GM15510 (cell line): Measurements from ENCODE around the gene N4BP2L2.

Source experiments
- POLR2A ChIP-seq: IDR thresholded peaks from 3 replicates; pipeline ENCODE4 v1.6.1; 2011; ENCODE audit warnings: borderline replicate concordance; ENCODE audit not compliant: insufficient read length; ENCODE audit errors: extremely low read depth

Gene N4BP2L2

GRCh38 chr13:32427852-32428580, 110.6 kb downstream of the N4BP2L2 start, which contains the start of gene N4BP2L1:
Gene N4BP2L1, minus strand, starts transcription at chr13:32428130. Its CDS starts 48 bp downstream, at chr13:32428082.
- TF ChIP-seq POLR2A: peak; percentile 91

DNA sequence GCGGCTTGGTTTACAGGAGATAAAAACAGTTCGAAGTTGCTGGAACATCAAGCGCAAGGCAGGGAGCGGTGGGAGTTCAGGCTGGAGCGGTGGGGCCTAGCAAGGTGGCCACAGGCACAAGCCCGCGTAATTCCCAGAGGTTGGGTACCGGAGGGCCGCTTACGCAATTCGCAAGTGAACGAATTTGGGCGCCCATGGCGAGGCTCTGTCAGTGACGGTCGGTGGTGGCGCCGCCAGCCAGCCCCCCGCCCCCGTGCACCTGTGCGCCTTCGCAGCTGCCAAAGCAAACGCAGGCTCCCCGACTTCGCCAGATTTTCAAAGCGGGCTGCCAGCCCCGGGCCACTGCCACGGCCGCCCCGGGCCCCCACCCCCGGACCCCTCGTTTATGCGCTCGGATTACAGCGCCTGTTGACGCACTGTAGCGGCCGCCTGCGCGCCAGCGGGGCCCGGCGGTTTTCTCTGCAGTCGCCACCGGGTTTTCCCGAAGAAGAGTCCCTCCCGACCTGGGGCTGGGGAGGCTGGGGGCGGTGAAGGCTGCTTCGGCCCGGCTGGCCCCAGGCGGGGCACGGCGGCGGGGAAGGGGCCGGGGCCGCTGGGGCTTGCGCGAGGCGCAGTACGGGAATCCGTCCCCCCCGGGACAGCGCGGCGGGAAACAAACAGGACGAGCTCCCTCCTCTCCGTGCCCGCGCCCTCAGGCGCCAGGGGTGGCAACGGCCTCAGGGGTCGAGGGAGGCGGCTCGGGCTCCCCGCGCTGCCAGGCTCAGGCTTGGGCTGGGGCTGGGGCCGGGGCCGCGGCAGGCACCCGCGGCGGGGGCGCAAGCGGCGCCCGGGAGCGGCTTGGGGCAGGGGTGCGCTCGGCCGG, 111.4 kb downstream of the N4BP2L2 start:
- peak; percentile 16 for TF ChIP-seq POLR2A

DNA sequence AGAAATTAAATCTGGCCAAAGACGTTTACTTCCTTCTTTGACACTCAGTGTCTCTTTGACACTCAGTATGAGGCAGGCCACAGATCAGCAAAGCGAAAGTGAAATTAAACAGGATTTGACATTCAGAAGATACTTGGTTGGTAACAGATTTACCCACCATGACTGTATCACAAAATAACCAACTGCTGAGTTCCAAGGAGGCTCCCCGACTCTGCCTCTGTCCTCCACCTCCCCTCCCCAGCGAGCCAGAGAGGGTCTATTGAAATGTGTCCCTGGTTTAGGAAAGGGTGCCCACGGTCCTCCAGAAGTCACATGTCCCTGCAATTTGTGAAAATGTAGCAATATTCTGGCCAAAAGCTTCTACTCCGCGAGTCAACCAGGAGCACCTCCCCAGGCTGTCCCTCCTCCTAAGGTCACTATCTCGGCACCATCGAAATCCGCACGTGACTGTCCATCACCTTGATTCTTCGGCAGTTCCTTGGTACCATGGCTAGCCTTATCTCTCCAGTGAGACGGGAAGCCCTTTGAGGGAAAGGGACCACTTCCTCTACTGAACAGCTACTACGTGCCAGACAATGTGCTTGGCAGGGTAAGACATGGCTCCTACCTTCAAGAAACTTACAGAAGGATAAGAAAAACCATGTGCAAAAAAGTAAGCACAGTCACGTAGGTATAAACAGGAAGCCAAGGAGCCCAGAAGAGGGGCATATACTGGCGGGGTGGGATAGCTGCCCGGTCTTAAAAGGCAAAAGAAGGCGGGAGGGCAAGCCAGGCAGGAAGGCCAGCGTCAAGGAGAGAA, 112.2 kb downstream of the N4BP2L2 start:
- TF ChIP-seq POLR2A: peak; percentile 20

- TF ChIP-seq POLR2A: no peak
These were observed 113.4 kb downstream of the N4BP2L2 start for GRCh38 chr13:32425158-32425557.

GRCh38 chr13:32423592-32423991, 115.0 kb downstream of the N4BP2L2 start:
- TF ChIP-seq POLR2A: no peak

DNA sequence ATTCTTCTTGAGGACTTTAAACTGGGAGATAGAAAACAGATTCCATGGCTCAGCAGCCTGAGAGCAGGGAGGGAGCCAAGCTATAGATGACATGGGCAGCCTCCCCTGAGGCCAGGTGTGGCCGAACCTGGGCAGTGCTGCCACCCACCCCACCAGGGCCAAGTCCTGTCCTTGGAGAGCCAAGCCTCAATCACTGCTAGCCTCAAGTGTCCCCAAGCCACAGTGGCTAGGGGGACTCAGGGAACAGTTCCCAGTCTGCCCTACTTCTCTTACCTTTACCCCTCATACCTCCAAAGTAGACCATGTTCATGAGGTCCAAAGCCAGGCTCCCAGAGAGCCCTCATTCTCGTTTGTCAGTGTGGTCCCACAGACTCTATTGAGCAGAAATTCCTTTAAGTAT, 118.7 kb downstream of the N4BP2L2 start:
- no peak for TF ChIP-seq POLR2A

- TF ChIP-seq POLR2A: no peak
These were observed 120.6 kb downstream of the N4BP2L2 start for GRCh38 chr13:32417995-32418394.

- no peak for TF ChIP-seq POLR2A
These were observed 123.6 kb downstream of the N4BP2L2 start for GRCh38 chr13:32415019-32415418.

GRCh38 chr13:32414580-32414979, 124.0 kb downstream of the N4BP2L2 start:
- no peak for TF ChIP-seq POLR2A

DNA sequence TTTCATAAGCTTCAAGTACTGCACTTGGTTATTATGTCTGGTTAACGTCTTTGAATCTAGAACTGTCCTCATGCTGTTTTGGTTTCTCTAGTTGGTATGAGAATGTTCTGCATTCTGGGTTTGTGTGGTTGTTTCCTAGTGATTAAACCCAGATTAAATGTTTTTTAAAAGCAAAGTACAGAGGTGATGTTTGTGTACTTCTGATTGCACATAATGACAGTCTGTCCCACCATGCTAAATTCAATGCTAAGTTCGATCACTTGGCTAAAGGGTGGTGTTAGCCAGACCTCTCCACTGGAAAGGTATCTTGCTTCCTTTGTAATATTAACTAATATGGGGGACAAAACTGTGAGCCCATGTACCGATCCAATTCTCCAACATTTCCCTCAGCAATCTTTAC, 125.3 kb downstream of the N4BP2L2 start:
- TF ChIP-seq POLR2A: no peak

DNA sequence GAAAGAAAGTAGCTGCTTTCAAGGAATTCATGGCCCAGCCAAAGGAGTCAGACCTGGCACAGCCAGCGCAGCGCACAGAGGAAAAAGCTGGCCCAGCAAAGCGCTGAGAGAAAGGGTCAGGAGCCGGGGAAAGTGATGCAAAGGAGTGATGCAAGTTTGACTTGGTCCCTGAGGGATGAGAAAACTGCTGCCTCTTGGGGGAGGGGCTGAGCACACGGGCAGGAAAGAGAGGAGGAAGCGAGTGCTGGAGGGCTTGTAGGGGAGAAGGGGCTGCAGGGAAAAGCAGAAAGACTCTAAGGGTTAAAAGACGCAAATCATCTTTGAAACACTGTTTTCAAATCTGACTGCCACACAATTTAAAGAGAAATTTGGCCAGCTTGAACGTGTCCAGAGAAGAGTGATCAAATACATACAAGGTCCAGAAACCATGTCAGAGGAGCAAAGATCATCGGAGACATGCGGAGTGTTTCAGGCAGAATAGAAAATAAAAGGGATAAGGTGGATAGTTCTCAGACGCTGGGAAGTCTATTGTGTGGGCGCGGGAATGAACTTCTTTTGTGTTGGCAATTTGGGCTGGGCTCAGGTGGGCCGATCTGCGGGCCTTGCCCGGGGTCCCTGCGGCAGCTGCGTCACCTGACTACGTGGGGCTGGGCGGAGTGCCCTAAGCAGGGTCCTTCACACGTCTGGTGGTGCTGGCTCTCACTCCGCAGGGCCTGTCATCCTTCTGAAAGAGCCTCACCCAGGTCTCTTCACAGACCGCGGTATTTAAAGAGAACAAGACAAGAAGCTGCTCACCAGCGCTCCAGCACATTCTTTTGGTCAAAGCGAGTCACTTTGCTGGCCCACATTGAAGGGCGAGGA, 128.8 kb downstream of the N4BP2L2 start:
- no peak for TF ChIP-seq POLR2A

- TF ChIP-seq POLR2A: no peak
These were observed 129.6 kb downstream of the N4BP2L2 start for GRCh38 chr13:32409001-32409313.

- TF ChIP-seq POLR2A: no peak
These were observed 130.1 kb downstream of the N4BP2L2 start for GRCh38 chr13:32408296-32409000.
